ENCODE data around the gene USP15. TPM values are rescaled to one million over a fixed set of nuclear protein-coding genes. Genes with fewer than 3 reads are reported as not detected.
"Not testable (repeated sequence)": the region's sequence is repeated elsewhere in the genome, so short reads cannot be mapped to it uniquely, and the experiment has no call there.

USP15 gene
- polyA plus RNA-seq, 1 donor (not counting 4 experiments of a cell fraction or from before 2014, with no cell fraction given), result 66.5 TPM

GRCh38 chr12:62368430-62369223, 108.4 kb downstream of the USP15 start:
- FAIRE-seq; H3K9ac ChIP-seq (ENCODE audit: control insufficient read depth, extremely low read depth, insufficient read depth, low read length); H3K4me2 ChIP-seq (ENCODE audit: control insufficient read depth, extremely low read depth, insufficient read depth, low read depth, low read length); H3K36me3 ChIP-seq (ENCODE audit: control insufficient read depth in 2 of 2, extremely low read depth in 1 of 2, insufficient read depth in 2 of 2, low read length in 2 of 2); H3K4me3 ChIP-seq (ENCODE audit: control insufficient read depth in 2 of 3, extremely low read depth in 1 of 3, insufficient read depth in 2 of 3, low read depth in 1 of 3, low read length in 3 of 3); H3K9me1 ChIP-seq (ENCODE audit: control insufficient read depth, extremely low read depth, insufficient read depth, low read length); H3K9me3 ChIP-seq (ENCODE audit: control insufficient read depth, low read depth, low read length); H3K4me1 ChIP-seq (ENCODE audit: control insufficient read depth, extremely low read depth, insufficient read depth, low read length); dilution Hi-C loops (cut with MboI; ENCODE audit: extremely low pct_ligation_motif_present, low sequenced_read_pairs); H3K27ac ChIP-seq (ENCODE audit: control insufficient read depth, insufficient read depth, low read length); H4K20me1 ChIP-seq (ENCODE audit: control insufficient read depth, extremely low read depth, insufficient read depth, low read length); H3K27me3 ChIP-seq (ENCODE audit: control insufficient read depth, extremely low read depth, insufficient read depth, low read length); DNase-seq (ENCODE audit: low read depth, low spot score); H2AFZ ChIP-seq (ENCODE audit: control insufficient read depth, low read length): not testable (repeated sequence)
- H3K79me2 ChIP-seq (ENCODE audit: control insufficient read depth, insufficient read depth, low read length), result peaks cover 23% of the 10 kb centered on the region

GRCh38 chr12:62370189-62370588, 110.0 kb downstream of the USP15 start:
- Histone ChIP-seq H3K9ac (ENCODE audit: control insufficient read depth, extremely low read depth, insufficient read depth, low read length) (no peak overlapping the region), H3K4me3 (ENCODE audit: control insufficient read depth in 2 of 3, extremely low read depth in 1 of 3, insufficient read depth in 2 of 3, low read depth in 1 of 3, low read length in 3 of 3) (no peak overlapping the region), H3K9me1 (ENCODE audit: control insufficient read depth, extremely low read depth, insufficient read depth, low read length) (no peaks in the 10 kb centered on the region), H3K36me3 (ENCODE audit: control insufficient read depth in 2 of 2, extremely low read depth in 1 of 2, insufficient read depth in 2 of 2, low read length in 2 of 2) (no peaks in the 10 kb centered on the region), H3K27ac (ENCODE audit: control insufficient read depth, insufficient read depth, low read length) (no peak overlapping the region), H3K9me3 (ENCODE audit: control insufficient read depth, low read depth, low read length) (no peaks in the 10 kb centered on the region), H3K27me3 (ENCODE audit: control insufficient read depth, extremely low read depth, insufficient read depth, low read length) (no peaks in the 10 kb centered on the region), H3K79me2 (ENCODE audit: control insufficient read depth, insufficient read depth, low read length) (peaks cover 13% of the 10 kb centered on the region), H3K4me2 (ENCODE audit: control insufficient read depth, extremely low read depth, insufficient read depth, low read depth, low read length) (no peak overlapping the region), H3K4me1 (ENCODE audit: control insufficient read depth, extremely low read depth, insufficient read depth, low read length) (no peaks in the 10 kb centered on the region), H2AFZ (ENCODE audit: control insufficient read depth, low read length) (no peak overlapping the region), H4K20me1 (ENCODE audit: control insufficient read depth, extremely low read depth, insufficient read depth, low read length) (no peaks in the 10 kb centered on the region)
- no peak for TF ChIP-seq EZH2 (IDR thresholded peaks at IDR 0.05; ENCODE audit: low read length)
- TF ChIP-seq CTCF (optimal IDR thresholded peaks at IDR 0.05 in 1 of 3, IDR thresholded peaks at IDR 0.05 in 1 of 3, conservative IDR thresholded peaks at IDR 0.05 in 1 of 3; ENCODE audit: extremely low read depth in 1 of 3, insufficient read depth in 2 of 3, low read length in 3 of 3), result no peak
- DNase-seq (ENCODE audit: low read depth, low spot score) (no peak), FAIRE-seq (no peak)
- dilution Hi-C loops (cut with MboI; ENCODE audit: extremely low pct_ligation_motif_present, low sequenced_read_pairs), result no loop called here

GRCh38 chr12:62371661-62372060, 111.5 kb downstream of the USP15 start:
- Histone ChIP-seq H2AFZ (ENCODE audit: control insufficient read depth, low read length) (no peak overlapping the region), H3K27ac (ENCODE audit: control insufficient read depth, insufficient read depth, low read length) (no peak overlapping the region), H3K4me1 (ENCODE audit: control insufficient read depth, extremely low read depth, insufficient read depth, low read length) (no peaks in the 10 kb centered on the region), H3K9ac (ENCODE audit: control insufficient read depth, extremely low read depth, insufficient read depth, low read length) (no peak overlapping the region), H3K36me3 (ENCODE audit: control insufficient read depth in 2 of 2, extremely low read depth in 1 of 2, insufficient read depth in 2 of 2, low read length in 2 of 2) (no peaks in the 10 kb centered on the region), H3K79me2 (ENCODE audit: control insufficient read depth, insufficient read depth, low read length) (peaks cover 8% of the 10 kb centered on the region), H4K20me1 (ENCODE audit: control insufficient read depth, extremely low read depth, insufficient read depth, low read length) (no peaks in the 10 kb centered on the region), H3K27me3 (ENCODE audit: control insufficient read depth, extremely low read depth, insufficient read depth, low read length) (no peaks in the 10 kb centered on the region), H3K9me1 (ENCODE audit: control insufficient read depth, extremely low read depth, insufficient read depth, low read length) (no peaks in the 10 kb centered on the region), H3K9me3 (ENCODE audit: control insufficient read depth, low read depth, low read length) (no peaks in the 10 kb centered on the region), H3K4me2 (ENCODE audit: control insufficient read depth, extremely low read depth, insufficient read depth, low read depth, low read length) (no peak overlapping the region), H3K4me3 (ENCODE audit: control insufficient read depth in 2 of 3, extremely low read depth in 1 of 3, insufficient read depth in 2 of 3, low read depth in 1 of 3, low read length in 3 of 3) (no peak overlapping the region)
- DNase-seq (ENCODE audit: low read depth, low spot score), result no peak
- FAIRE-seq, result no peak
- dilution Hi-C loops (cut with MboI; ENCODE audit: extremely low pct_ligation_motif_present, low sequenced_read_pairs), result no loop called here
- TF ChIP-seq CTCF (optimal IDR thresholded peaks at IDR 0.05 in 1 of 3, IDR thresholded peaks at IDR 0.05 in 1 of 3, conservative IDR thresholded peaks at IDR 0.05 in 1 of 3; ENCODE audit: extremely low read depth in 1 of 3, insufficient read depth in 2 of 3, low read length in 3 of 3) (no peak), EZH2 (IDR thresholded peaks at IDR 0.05; ENCODE audit: low read length) (no peak)
